GM21381 (cell line): ENCODE results near the gene GPATCH4.
"Not testable (repeated sequence)": the region's sequence is repeated elsewhere in the genome, so short reads cannot be mapped to it uniquely, and the experiment has no call there.

ENCODE experiments used
- ATAC-seq: cut with Tn5 transposase; IDR thresholded peaks from one replicate; pipeline ENCODE4 v1.9.1; 2021; ENCODE audit warnings: mild to moderate bottlenecking, moderate library complexity; ENCODE audit not compliant: unreplicated experiment

The GPATCH4 gene

DNA sequence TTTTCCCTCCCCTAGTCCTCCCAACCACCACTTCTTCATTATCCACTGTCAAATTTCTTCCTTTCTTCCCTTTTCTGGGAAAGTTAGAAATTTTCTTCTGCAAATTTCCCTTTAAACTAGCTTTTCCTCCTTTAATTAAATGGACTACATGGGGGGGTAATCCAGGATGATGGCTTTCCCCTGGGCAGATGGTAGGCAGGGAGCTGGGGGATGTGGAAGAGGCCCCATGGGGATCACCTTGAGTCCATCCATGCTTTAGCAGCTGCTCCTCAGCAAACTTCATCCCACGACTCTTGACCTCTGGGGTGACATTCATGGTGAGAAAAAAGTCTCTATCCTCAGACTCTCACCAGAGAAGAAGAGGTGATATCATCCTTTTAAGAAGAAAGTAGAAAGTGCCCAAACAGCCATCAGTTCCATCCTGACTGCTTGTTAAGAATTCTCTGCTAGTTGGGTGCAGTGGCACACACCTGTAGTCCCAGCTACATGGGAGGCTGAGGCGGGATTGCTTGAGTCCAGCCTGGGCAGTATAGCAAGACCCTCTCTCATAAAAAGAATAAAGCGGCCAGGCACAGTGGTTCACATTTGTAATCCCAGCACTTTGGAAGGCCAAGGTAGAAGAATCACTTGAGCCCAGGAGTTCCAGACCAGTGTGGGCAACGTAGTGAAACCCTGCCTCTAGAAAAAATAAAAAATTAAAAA is 2.4 kb downstream of the GPATCH4 start:
- ATAC-seq, result no peak

- no peak for ATAC-seq
Observed at GRCh38 chr1:156598125-156598524, 3.2 kb downstream of the GPATCH4 start.

GRCh38 chr1:156596426-156596825 is 4.9 kb downstream of the GPATCH4 start:
- no peak for ATAC-seq

GRCh38 chr1:156595016-156595415 is 6.3 kb downstream of the GPATCH4 start:
- ATAC-seq, result no peak

DNA sequence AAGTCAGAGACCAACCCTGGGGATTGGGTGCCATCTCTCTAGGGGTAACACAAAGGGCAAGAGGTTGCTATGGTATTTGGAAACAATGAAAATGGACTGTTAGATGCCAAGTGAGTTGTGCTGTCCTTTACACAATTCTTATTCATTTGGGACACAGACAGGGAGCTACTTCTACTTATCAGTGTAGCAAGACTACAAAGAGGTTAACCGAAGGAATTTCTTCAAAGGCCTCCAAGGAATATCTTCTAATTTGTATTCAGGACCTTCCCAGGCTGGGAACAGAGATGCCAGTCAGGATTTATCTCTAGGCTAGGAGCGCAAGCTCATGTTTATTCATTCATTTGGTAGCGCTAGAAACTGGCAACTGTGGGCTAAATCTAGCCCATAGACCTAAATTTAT is 7.1 kb downstream of the GPATCH4 start:
- ATAC-seq, result no peak

GRCh38 chr1:156593661-156593989 is 7.7 kb downstream of the GPATCH4 start:
- ATAC-seq, result no peak

DNA sequence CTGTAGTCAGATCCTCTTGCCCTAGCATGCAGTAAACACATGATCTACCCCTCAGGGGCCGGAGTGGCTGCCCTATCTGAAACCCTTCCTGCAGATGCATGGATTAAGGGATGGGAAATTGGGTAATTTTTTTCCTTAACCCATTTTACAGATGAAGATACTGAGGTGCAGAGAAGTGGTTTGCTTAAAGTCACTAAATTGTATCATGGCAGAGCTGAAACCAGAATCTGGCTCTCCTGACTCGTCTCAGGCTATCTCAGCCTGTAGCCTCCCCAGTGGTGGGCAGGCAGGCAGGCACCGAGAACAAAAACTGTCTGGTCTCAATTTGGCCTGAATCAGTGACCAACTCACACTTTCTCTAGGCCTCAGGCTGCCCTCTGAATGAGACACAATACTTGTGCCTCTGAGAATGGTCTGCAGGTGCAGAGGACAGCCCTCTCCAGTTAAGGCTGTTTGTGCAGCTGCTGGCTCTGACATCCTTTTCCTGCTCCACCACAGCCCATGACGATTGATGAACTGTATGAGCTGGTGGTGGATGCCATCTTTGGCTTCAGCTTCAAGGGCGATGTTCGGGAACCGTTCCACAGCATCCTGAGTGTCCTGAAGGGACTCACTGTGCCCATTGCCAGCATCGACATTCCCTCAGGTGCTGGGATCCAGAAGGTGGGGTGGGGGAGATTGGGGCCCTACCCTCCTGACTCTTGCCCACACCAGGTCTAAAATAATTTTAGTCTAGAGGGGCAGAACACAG is 8.2 kb downstream of the GPATCH4 start:
- ATAC-seq, result no peak

- ATAC-seq, result no peak
Observed at GRCh38 chr1:156592158-156592909, 8.9 kb downstream of the GPATCH4 start.

DNA sequence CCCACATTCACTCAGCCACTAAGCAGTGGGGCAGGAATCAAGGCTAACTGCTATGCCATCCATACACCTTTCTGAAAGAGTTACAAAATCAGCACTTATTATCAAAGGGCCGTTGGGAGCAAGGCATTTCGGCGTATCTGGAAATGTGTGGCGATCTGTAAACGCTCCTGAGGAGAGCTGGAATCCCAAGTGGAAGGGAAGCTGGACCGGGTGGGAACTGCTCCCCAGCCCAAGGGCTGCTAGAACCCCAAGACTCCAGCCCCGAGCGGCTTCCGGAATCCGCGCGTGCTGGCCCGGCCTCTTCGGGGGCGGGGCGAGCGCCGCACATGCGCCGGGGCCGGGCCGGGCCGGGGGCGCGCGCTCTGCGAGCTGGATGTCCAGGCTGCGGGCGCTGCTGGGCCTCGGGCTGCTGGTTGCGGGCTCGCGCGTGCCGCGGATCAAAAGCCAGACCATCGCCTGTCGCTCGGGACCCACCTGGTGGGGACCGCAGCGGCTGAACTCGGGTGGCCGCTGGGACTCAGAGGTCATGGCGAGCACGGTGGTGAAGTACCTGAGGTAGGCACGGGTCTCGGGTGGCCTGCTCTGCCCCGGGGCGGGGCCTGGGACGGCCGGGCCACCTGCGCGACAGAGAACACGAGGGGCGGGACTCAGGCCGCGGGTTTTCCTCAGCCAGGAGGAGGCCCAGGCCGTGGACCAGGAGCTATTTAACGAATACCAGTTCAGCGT is 9.7 kb downstream of the GPATCH4 start, which contains the start of gene NAXE:
TSS of gene NAXE (plus strand) at position 345 of the 726 bp plus-strand sequence. CDS start at position 374, 29 bp downstream.
- ATAC-seq, result peak; percentile 91

GRCh38 chr1:156591181-156591431 is 10.2 kb downstream of the GPATCH4 start:
- no peak for ATAC-seq

GRCh38 chr1:156590326-156591180 is 10.7 kb downstream of the GPATCH4 start:
- ATAC-seq, result no peak

DNA sequence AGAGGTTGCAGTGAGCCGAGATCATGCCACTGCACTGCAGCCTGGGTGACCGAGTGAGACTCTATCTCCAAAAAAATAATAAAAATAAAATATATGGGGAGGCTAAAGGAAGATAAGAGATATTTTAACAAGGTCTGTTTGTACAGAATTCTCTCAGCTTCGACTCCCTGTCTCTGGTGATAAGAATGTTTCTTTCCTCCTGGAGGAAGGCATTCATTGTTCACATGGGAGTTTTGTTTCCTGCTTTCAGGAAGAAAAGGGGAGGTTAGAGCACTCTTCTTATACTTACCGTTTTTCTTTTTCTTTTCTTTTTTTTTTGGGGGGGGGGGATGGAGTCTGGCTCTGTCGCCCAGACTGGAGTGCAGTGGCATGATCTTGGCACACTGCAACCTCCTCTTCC is 11.7 kb downstream of the GPATCH4 start:
- no peak for ATAC-seq

DNA sequence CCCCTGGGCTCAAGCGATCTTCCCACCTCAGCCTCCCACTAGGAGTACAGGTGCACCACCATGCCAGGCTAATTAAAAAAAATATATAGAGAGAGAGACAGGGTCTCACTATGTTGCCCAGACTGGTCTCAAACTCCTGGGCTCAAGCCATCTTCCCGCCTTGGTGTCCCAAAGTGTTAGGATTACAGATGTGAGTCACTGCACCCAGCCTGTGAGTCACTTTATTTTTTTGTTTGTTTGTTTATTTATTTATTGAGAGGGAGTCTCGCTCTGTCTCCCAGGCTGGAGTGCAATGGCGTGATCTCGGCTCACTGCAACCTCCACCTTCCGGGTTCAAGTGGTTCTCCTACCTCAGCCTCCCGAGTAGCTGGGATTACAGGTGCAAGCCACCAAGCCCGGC is 13.4 kb downstream of the GPATCH4 start:
- not testable (repeated sequence) for ATAC-seq

- no peak for ATAC-seq
Observed at GRCh38 chr1:156586892-156587477, 14.3 kb downstream of the GPATCH4 start.

DNA sequence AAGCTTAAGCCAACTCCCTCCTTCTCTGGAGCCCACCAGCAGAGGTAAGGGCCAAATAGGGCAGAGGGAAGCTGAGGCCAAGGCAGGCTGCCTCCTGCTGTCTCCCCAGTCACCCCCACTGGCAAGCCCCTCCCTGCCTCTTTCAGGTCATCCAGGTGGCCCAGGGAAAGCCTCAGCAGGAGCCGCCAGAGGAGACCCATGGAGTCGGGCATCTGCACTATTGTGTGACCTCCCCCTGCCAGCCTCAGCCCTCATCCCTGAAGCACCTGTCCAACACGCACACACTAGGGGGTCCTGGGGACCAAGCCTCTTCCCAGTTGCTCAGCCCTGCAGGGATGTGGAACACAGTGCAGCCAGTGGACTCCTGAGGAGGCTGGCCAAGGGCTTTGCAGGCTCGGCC is 15.0 kb downstream of the GPATCH4 start:
- no peak for ATAC-seq

- no peak for ATAC-seq
Observed at GRCh38 chr1:156584813-156585212, 16.5 kb downstream of the GPATCH4 start.

DNA sequence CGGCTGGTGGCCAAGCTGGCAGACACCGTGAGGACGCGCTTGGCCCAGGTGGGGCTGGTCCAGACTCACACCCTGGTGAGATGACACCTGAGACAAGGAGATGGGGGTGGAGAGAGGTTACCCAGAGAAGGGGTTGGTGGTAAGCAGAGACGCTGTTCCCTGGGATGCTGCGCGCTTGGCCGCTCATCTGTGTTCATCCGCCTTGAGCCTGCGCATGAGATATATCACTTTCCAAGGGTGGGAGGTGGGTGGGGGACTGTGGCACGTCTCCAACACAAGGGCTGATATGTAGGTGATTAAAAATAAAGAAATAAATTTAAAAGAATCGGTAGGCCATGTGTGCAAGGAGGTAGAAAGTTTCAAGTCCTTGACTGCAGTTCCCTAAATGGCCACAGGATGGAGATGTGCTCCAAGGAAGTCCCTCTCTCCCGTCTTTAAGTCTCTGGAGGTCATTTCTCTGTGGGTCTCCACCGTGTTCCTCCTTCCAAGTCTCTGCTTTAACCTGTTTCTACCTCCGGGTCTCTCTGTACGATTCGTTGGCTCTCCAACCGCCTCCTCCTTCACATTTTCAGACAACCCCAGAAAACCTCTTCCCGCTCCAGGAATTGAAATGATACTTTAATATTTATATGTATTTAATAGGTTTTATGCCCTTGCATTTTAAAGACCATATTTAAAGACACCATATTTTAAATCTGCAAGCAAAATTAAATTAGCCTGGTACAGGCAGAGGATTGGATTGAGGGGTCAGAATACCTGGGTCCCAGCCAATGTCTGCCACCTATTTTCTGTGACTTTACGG is 17.3 kb downstream of the GPATCH4 start:
- ATAC-seq, result no peak

DNA sequence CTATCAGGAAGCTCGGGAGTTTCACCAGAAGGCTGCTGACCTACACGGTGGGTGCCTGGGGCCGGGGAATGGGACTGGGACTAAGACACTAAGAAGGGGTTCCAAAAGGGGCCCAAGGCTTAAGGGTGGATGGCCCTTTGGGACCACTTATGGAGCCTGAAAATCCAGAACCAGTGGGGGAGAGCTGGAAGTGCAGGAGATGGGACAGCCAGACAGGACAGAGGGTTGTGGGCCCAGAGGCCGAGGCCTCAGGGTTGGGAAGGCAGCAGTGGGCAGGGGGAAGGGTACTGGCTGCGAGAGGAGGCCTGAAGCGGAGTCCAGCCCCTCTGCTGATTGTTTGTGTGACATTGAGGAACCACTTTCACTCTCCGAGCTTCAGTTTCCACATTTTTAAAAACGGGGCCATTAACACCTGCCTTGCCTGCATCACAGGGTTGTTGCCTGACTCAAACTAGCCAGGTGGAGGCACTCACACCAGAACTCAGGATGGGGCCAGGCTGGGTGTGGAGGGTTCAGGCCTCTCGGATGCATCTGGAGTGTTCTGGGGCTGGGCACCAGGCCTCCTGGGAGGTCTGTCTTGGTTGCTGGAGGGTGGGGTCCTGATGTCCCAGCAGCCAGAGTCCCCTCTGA is 18.8 kb downstream of the GPATCH4 start:
- no peak for ATAC-seq
